ENCODE data around the gene CD4. TPM values are rescaled to one million over a fixed set of nuclear protein-coding genes. Genes with fewer than 3 reads are reported as not detected.

The CD4 gene
- total RNA-seq, 2 donors from 2014 or later: 1.6 to 8.6 TPM

DNA sequence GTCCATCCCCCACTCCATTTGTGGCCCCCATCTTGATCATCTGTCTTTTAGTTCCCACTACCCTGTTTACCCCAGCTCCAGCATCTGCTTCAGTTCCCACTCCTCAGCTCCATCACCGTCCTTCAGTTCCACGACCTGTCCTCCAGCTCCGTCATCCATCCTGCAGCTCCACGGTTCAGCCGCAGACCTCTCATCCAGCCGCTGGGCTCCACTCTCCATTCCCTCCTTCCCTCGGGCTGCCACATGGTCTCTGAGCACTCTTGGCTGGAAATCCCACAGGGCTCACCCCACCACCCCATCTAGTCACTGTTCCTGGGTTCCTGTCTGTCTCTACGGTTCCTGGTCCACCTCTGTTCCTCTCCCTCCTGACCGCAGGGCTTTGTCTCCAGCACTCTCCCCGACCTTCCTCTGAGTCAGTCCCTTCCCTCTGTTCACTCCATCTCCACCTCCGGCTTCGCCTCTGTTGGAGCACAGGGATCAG lies 35.6 kb downstream of the CD4 start:
- no peaks in the 10 kb centered on the region for H3K4me1 ChIP-seq (replicated peaks)
- 38% methylated on average over 12 of the region's 12 CpGs for WGBS
- TF ChIP-seq CTCF (IDR thresholded peaks at IDR 0.05) (no peak), POLR2AphosphoS5 (IDR thresholded peaks at IDR 0.05) (no peak), POLR2A (IDR thresholded peaks at IDR 0.05) (no peak)
- no peaks in the 10 kb centered on the region for H3K27me3 ChIP-seq (replicated peaks; ENCODE audit: insufficient read depth)
- no peak for DNase-seq (ENCODE audit: low spot score)
- no peak overlapping the region for H3K4me3 ChIP-seq
- intact Hi-C loops (cut with DNase I): loop anchor here (5.0 kb wide), 3 partner anchors 58 to 208 kb away; partner anchors contain the start of genes MLF2 and PTMS
- H3K36me3 ChIP-seq: no peaks in the 10 kb centered on the region
- no peaks in the 10 kb centered on the region for H3K9me3 ChIP-seq
- H3K27ac ChIP-seq: no peak overlapping the region

GRCh38 chr12:6825398-6826124 lies 36.2 kb downstream of the CD4 start:
- DNase-seq (ENCODE audit: low spot score): peak; percentile 77
- Histone ChIP-seq H3K9me3 (no peaks in the 10 kb centered on the region), H3K27me3 (replicated peaks; ENCODE audit: insufficient read depth) (no peaks in the 10 kb centered on the region), H3K27ac (no peak overlapping the region), H3K4me3 (no peak overlapping the region), H3K36me3 (no peaks in the 10 kb centered on the region), H3K4me1 (replicated peaks) (no peaks in the 10 kb centered on the region)
- TF ChIP-seq POLR2A (IDR thresholded peaks at IDR 0.05) (no peak), POLR2AphosphoS5 (IDR thresholded peaks at IDR 0.05) (peak; percentile 55), CTCF (IDR thresholded peaks at IDR 0.05) (peak; percentile 89 to 94 (median 93))
- intact Hi-C loops (cut with DNase I): loop anchor here (5.0 kb wide), 3 partner anchors 58 to 208 kb away; partner anchors contain the start of genes MLF2 and PTMS
- WGBS: 10% methylated on average over 18 of the region's 19 CpGs

DNA sequence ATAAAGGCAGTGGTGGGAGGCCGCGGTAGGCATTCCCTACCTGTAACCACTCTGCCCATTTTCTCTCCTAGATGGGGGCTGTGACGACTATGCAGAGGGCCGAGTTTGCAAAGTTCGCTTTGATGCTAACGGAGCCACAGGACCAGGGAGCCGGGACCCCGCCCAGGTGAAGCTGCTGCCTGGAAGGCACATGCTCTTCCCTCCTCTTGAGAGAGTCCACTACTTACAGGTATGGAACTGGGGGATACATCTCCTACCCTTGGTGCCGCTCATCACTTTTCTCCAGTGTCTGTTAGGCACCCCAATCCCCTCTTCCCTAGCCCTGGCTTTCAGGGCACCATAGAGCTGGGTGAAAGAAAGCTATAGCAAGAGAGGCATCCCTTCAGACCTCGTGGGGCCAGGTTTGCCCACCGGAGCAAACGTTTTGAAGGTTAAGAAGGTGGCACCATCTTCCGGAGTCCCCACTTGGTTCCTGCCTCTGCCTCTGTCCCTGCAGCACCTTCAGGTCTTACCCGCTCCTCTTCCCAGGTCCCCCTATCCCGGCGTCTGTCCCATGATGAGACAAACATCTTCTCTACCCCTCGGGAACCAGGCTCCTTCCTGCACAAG lies 36.9 kb downstream of the CD4 start:
- Histone ChIP-seq H3K27me3 (replicated peaks; ENCODE audit: insufficient read depth) (no peaks in the 10 kb centered on the region), H3K4me1 (replicated peaks) (no peaks in the 10 kb centered on the region), H3K4me3 (no peak overlapping the region), H3K36me3 (no peaks in the 10 kb centered on the region), H3K9me3 (no peaks in the 10 kb centered on the region), H3K27ac (no peak overlapping the region)
- TF ChIP-seq CTCF (IDR thresholded peaks at IDR 0.05): no peak
- no peak for TF ChIP-seq POLR2AphosphoS5 (IDR thresholded peaks at IDR 0.05)
- no peak for TF ChIP-seq POLR2A (IDR thresholded peaks at IDR 0.05)
- WGBS: 77% methylated on average over 17 of the region's 17 CpGs
- intact Hi-C loops (cut with DNase I): loop anchor here (5.0 kb wide), 3 partner anchors 59 to 209 kb away; partner anchors contain the start of genes MLF2 and PTMS
- DNase-seq (ENCODE audit: low spot score): no peak

DNA sequence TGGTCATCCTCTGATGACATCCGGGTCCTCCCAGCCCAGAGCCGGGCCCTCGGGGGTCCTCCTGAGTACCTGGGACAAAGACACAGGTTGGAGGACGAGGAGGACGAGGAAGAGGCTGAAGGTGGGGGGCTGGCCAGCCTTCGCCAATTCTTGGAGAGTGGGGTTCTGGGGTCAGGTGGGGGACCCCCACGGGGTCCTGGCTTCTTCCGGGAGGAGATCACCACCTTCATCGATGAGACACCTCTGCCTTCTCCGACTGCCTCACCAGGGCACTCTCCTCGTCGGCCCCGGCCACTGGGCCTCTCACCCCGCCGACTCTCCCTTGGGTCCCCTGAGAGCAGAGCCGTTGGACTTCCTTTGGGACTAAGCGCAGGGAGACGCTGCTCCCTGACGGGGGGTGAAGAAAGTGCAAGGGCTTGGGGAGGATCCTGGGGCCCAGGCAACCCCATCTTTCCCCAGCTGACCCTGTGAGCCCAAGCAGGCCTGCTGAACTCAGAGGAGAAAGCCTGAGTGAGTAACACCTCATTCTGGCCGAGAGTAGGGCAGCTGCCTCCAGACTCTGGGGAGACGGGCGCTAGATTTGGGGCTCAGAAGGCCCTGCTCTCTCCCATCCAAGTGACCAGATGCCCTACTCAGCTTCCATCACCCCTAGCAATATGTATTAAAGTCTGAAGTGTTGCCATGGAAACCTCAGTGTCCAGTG lies 37.6 kb downstream of the CD4 start:
- WGBS: 69% methylated on average over 22 of the region's 22 CpGs
- Histone ChIP-seq H3K4me3 (no peak overlapping the region), H3K9me3 (no peaks in the 10 kb centered on the region), H3K4me1 (replicated peaks) (no peaks in the 10 kb centered on the region), H3K36me3 (no peaks in the 10 kb centered on the region), H3K27ac (peak overlapping the region; percentile 8 to 53), H3K27me3 (replicated peaks; ENCODE audit: insufficient read depth) (no peaks in the 10 kb centered on the region)
- intact Hi-C loops (cut with DNase I): loop anchor here (5.0 kb wide), 3 partner anchors 60 to 210 kb away; partner anchors contain the start of genes MLF2 and PTMS
- no peak for DNase-seq (ENCODE audit: low spot score)
- TF ChIP-seq POLR2AphosphoS5 (IDR thresholded peaks at IDR 0.05): no peak
- no peak for TF ChIP-seq POLR2A (IDR thresholded peaks at IDR 0.05)
- TF ChIP-seq CTCF (IDR thresholded peaks at IDR 0.05): no peak
